GM23338 (cell line): ENCODE measurements around the gene NNMT. TPM values are rescaled to one million over a fixed set of nuclear protein-coding genes. Genes with fewer than 3 reads are reported as not detected.

Experiments used
- ATAC-seq: fragments of 200-7000 bp; cut with Tn5 transposase; 3 replicates; pipeline ENCODE4 v1.9.1; 2020
- DNase-seq: peaks from one replicate; pipeline ENCODE4 v3.0.0-alpha.2; 2015; ENCODE audit warnings: low spot score
- H2AFZ ChIP-seq: fragments of 200-600 bp; sonication (generic); 2 replicates; pipeline ENCODE4 v1.8.0; 2016; ENCODE audit warnings: antibody characterized with exemption, mild to moderate bottlenecking, moderate library complexity
- H3F3A ChIP-seq: fragments of 200-600 bp; sonication (generic); replicated peaks from 2 replicates; pipeline ENCODE4 v1.8.0; 2017; ENCODE audit warnings: antibody characterized with exemption, mixed run types, low read depth
- H3K27ac ChIP-seq: fragments of 200-600 bp; sonication (generic); 2 replicates; pipeline ENCODE4 v1.6.1; 2016; ENCODE audit warnings: low read depth
- H3K27me3 ChIP-seq: fragments of 200-600 bp; sonication (generic); 2 replicates; pipeline ENCODE4 v1.8.0; 2016; ENCODE audit warnings: mild to moderate bottlenecking, mixed run types, moderate library complexity; ENCODE audit not compliant: insufficient read depth
- H3K36me3 ChIP-seq: fragments of 200-600 bp; sonication (generic); 2 replicates; pipeline ENCODE4 v1.8.0; 2016; ENCODE audit warnings: mild to moderate bottlenecking; ENCODE audit not compliant: insufficient read depth
- H3K4me1 ChIP-seq: fragments of 200-600 bp; sonication (generic); 2 replicates; pipeline ENCODE4 v1.8.0; 2016; ENCODE audit warnings: mild to moderate bottlenecking, moderate library complexity; ENCODE audit not compliant: insufficient read depth
- H3K4me2 ChIP-seq: fragments of 200-600 bp; sonication (generic); 2 replicates; pipeline ENCODE4 v1.7.1; 2017; ENCODE audit warnings: mixed run types
- H3K4me3 ChIP-seq: fragments of 200-600 bp; sonication (generic); 2 replicates; pipeline ENCODE4 v1.6.1; 2016; ENCODE audit warnings: mixed run types
- H3K79me2 ChIP-seq: fragments of 200-600 bp; sonication (generic); replicated peaks from 2 replicates; pipeline ENCODE4 v1.8.0; 2017; ENCODE audit warnings: mild to moderate bottlenecking; ENCODE audit not compliant: insufficient read depth
- H3K9me2 ChIP-seq: fragments of 200-600 bp; sonication (generic); 2 replicates; pipeline ENCODE4 v1.8.0; 2017; ENCODE audit not compliant: insufficient read depth
- H4K20me1 ChIP-seq: fragments of 200-600 bp; sonication (generic); replicated peaks from 2 replicates; pipeline ENCODE4 v1.8.0; 2017; ENCODE audit warnings: mild to moderate bottlenecking; ENCODE audit not compliant: insufficient read depth
- H3K27ac Mint-ChIP-seq: 2 replicates; pipeline ENCODE4 v1.8.0; 2020; ENCODE audit warnings: inconsistent platforms, mild to moderate bottlenecking, moderate library complexity, mixed read lengths
- H3K27me3 Mint-ChIP-seq: 3 replicates; pipeline ENCODE4 v1.8.0; 2022; ENCODE audit warnings: low read depth, mild to moderate bottlenecking, moderate library complexity, mixed read lengths, inconsistent platforms; ENCODE audit not compliant: insufficient read depth, poor library complexity
- H3K36me3 Mint-ChIP-seq: 3 replicates; pipeline ENCODE4 v1.8.0; 2021; ENCODE audit warnings: low read depth, mild to moderate bottlenecking, inconsistent platforms, moderate library complexity, mixed read lengths
- H3K4me1 Mint-ChIP-seq: 3 replicates; pipeline ENCODE4 v1.8.0; 2020; ENCODE audit warnings: mild to moderate bottlenecking, inconsistent platforms, mixed read lengths
- H3K4me3 Mint-ChIP-seq: 3 replicates; pipeline ENCODE4 v1.8.0; 2021; ENCODE audit warnings: moderate library complexity, mild to moderate bottlenecking, inconsistent platforms, mixed read lengths
- H3K9me3 Mint-ChIP-seq: 3 replicates; pipeline ENCODE4 v1.8.0; 2020; ENCODE audit warnings: moderate library complexity, mild to moderate bottlenecking, inconsistent platforms, mixed read lengths
- CREB1 ChIP-seq: fragments of 250-450 bp; sonication (Bioruptor Pico); IDR thresholded peaks from 2 replicates; pipeline ENCODE4 v1.5.0; 2020; ENCODE audit warnings: low read depth, mild to moderate bottlenecking, moderate library complexity
- CTCF ChIP-seq, 2 experiments: fragments of 200-600 bp in 1 of 2; sonication (generic) in 1 of 2; conservative IDR thresholded peaks; 2 replicates each; pipeline versions ENCODE4 v1.5.1 to v1.6.1; 2016 to 2017; ENCODE audit warnings: antibody characterized with exemption in 2 of 2, low read depth in 2 of 2, mild to moderate bottlenecking in 2 of 2, moderate library complexity in 1 of 2
- ETS1 ChIP-seq: IDR thresholded peaks from 2 replicates; pipeline ENCODE4 v1.6.1; 2016; ENCODE audit warnings: antibody characterized with exemption
- EZH2 ChIP-seq: fragments of 200-600 bp; sonication (generic); IDR thresholded peaks from one replicate; pipeline ENCODE4 v1.8.0; 2017; ENCODE audit warnings: antibody characterized with exemption, mild to moderate bottlenecking, low read depth; ENCODE audit not compliant: unreplicated experiment
- EZH2phosphoT487 ChIP-seq: fragments of 200-600 bp; sonication (generic); IDR thresholded peaks from one replicate; pipeline ENCODE4 v1.8.1; 2018; ENCODE audit warnings: antibody characterized with exemption; ENCODE audit not compliant: unreplicated experiment
- JUNB ChIP-seq: IDR thresholded peaks from one replicate; pipeline ENCODE4 v1.6.1; 2016; ENCODE audit warnings: antibody characterized with exemption; ENCODE audit not compliant: unreplicated experiment
- NANOG ChIP-seq: IDR thresholded peaks from 2 replicates; pipeline ENCODE4 v1.6.1; 2016; ENCODE audit warnings: antibody characterized with exemption, borderline replicate concordance
- POLR2AphosphoS5 ChIP-seq: IDR thresholded peaks from 2 replicates; pipeline ENCODE4 v1.6.1; 2016; ENCODE audit warnings: antibody characterized with exemption, low read depth
- REST ChIP-seq: IDR thresholded peaks from one replicate; pipeline ENCODE4 v1.6.1; 2018; ENCODE audit warnings: antibody characterized with exemption; ENCODE audit not compliant: unreplicated experiment
- STAT1 ChIP-seq: IDR thresholded peaks from one replicate; pipeline ENCODE4 v1.6.1; 2016; ENCODE audit warnings: antibody characterized with exemption; ENCODE audit not compliant: unreplicated experiment
- ZNF114 ChIP-seq: fragments of 250-450 bp; sonication (Bioruptor Pico); IDR thresholded peaks from 2 replicates; pipeline ENCODE4 v1.5.0; 2020; ENCODE audit warnings: mild to moderate bottlenecking, moderate library complexity
- ZNF331 ChIP-seq: fragments of 250-450 bp; sonication (Bioruptor Pico); IDR thresholded peaks from 2 replicates; pipeline ENCODE4 v1.5.0; 2020; ENCODE audit warnings: low read depth, mild to moderate bottlenecking, moderate library complexity
- ZNF462 ChIP-seq: fragments of 250-450 bp; sonication (Bioruptor Pico); IDR thresholded peaks from 2 replicates; pipeline ENCODE4 v1.5.0; 2020; ENCODE audit warnings: mild to moderate bottlenecking, moderate library complexity
- polyA plus RNA-seq: library from polyadenylated mRNA; unstranded; fragments of >200 nt; fragmentation: Nextera tagmentation; extraction: Ambion mirVana; gene quantifications from 2 replicates; pipeline ENCODE4 v1.2.1, GENCODE V29; 2016
- total RNA-seq: library from RNA; depleted of rRNA; stranded (reverse); fragments of >200 nt; shearing (Covaris generic); gene quantifications from 2 replicates; pipeline ENCODE4 v1.2.3, GENCODE V29; 2014

NNMT gene
- total and polyA plus RNA-seq, 2 experiments from 2014 or later = 0.40 TPM; not detected in 1

- H3K27me3 ChIP-seq = no peaks in the 10 kb centered on the region
- no peaks in the 10 kb centered on the region for H3F3A ChIP-seq
- Mint-ChIP-seq H3K4me3 (no peak overlapping the region), H3K27ac (no peak overlapping the region), H3K36me3 (peaks cover 12% of the 10 kb centered on the region), H3K4me1 (no peaks in the 10 kb centered on the region; the same call in 2 of the 3 replicates), H3K9me3 (peaks cover 12% of the 10 kb centered on the region), H3K27me3 (no peaks in the 10 kb centered on the region)
- TF ChIP-seq STAT1 (no peak), CTCF (conservative IDR thresholded peaks at IDR 0.05; ENCODE audit: low read depth in 2 of 2) (no peak), ZNF114 (CRISPR knock-in tag) (no peak), NANOG (no peak), JUNB (no peak), ZNF462 (CRISPR knock-in tag) (no peak), POLR2AphosphoS5 (no peak), EZH2 (no peak), ETS1 (no peak), REST (no peak), CREB1 (CRISPR knock-in tag) (no peak), EZH2phosphoT487 (no peak), ZNF331 (CRISPR knock-in tag) (no peak)
- H3K36me3 ChIP-seq = no peaks in the 10 kb centered on the region
- H3K4me2 ChIP-seq = no peak overlapping the region
- no peak overlapping the region for H2AFZ ChIP-seq
- no peaks in the 10 kb centered on the region for H3K79me2 ChIP-seq
- no peaks in the 10 kb centered on the region for H3K4me1 ChIP-seq
- no peak overlapping the region for H3K4me3 ChIP-seq
- DNase-seq (no peak), ATAC-seq (no peak)
- no peak overlapping the region for H3K27ac ChIP-seq
- H4K20me1 ChIP-seq = no peaks in the 10 kb centered on the region
- H3K9me2 ChIP-seq = no peaks in the 10 kb centered on the region; the same call in 1 of the 2 replicates
These were observed 46.3 kb downstream of the NNMT start for GRCh38 chr11:114342476-114342875.
